ENCODE measurements around the gene MAGI2. TPM values are rescaled to one million over a fixed set of nuclear protein-coding genes. Genes with fewer than 3 reads are reported as not detected.

The MAGI2 gene
- total RNA-seq, 1 experiment from 2014 or later, result 0.25 TPM

DNA sequence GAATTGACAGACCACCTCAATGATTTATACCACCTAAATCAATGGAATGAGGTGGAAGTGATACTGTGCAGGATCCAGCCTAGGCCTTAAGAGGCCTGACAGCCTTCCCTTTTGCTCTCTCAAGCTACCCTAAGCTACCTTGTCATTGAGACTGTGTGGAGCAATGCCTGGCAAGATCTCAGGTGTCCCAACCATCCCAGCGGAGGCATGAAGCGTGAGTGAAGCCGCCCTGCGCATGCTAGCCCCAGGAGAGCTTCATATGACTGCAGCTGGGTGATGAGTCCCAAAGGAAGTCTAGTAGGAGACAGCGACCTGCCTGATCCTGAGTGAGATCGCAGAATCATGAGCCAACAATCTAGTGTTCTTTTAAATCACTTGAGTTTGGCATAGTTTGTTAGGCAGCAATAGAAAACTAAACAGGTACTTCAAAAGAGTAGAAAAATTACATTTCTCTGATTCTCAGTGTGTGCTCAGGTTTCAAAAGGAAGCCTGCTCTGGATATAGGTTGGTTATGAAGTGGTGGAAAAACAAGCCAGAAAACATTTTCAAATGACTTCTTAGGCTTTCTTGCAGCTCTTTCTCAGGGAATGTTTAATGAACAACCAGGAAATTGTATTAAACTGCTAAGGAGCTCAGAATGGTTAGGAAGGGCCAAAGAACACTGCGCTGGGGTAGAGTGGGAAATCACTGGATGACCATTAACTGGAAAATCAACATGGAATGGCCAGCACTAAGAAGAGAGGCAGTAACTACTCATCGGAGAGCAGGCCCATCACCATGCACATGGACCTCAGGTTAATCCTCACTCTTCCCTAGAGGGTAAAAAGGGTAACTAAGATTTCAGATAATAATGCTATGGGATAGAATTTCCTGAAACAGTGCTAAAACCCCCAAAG is 1119.7 kb downstream of the MAGI2 start:
- no peak overlapping the region for H3K4me3 Mint-ChIP-seq (ENCODE audit: unreplicated experiment)
- no peak overlapping the region for H3K4me3 ChIP-seq (ENCODE audit: low read depth, low read length)
- H3K27me3 Mint-ChIP-seq (ENCODE audit: insufficient read depth, unreplicated experiment), result peaks cover 10% of the 10 kb centered on the region
- H3K36me3 Mint-ChIP-seq (ENCODE audit: insufficient read depth, unreplicated experiment), result no peaks in the 10 kb centered on the region
- no peak for DNase-seq
- no peaks in the 10 kb centered on the region for H3K9me3 Mint-ChIP-seq (ENCODE audit: unreplicated experiment)
- H3K9me3 ChIP-seq, result no peaks in the 10 kb centered on the region
- no peaks in the 10 kb centered on the region for H3K4me1 Mint-ChIP-seq (ENCODE audit: low read depth, unreplicated experiment)
- BruUV-seq (replicated peaks), result no TSS peak
- TF ChIP-seq, protein P1, sequence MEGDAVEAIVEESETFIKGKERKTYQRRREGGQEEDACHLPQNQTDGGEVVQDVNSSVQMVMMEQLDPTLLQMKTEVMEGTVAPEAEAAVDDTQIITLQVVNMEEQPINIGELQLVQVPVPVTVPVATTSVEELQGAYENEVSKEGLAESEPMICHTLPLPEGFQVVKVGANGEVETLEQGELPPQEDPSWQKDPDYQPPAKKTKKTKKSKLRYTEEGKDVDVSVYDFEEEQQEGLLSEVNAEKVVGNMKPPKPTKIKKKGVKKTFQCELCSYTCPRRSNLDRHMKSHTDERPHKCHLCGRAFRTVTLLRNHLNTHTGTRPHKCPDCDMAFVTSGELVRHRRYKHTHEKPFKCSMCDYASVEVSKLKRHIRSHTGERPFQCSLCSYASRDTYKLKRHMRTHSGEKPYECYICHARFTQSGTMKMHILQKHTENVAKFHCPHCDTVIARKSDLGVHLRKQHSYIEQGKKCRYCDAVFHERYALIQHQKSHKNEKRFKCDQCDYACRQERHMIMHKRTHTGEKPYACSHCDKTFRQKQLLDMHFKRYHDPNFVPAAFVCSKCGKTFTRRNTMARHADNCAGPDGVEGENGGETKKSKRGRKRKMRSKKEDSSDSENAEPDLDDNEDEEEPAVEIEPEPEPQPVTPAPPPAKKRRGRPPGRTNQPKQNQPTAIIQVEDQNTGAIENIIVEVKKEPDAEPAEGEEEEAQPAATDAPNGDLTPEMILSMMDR (IDR thresholded peaks at IDR 0.05; ENCODE audit: insufficient read depth in 1 of 2, low read depth in 1 of 2, low read length in 1 of 2, severe bottlenecking in 1 of 2, unreplicated experiment in 1 of 2), result no peak
- H3K4me1 ChIP-seq, result no peaks in the 10 kb centered on the region
- H3K27ac Mint-ChIP-seq (ENCODE audit: unreplicated experiment), result no peak overlapping the region
- intact Hi-C loops (cut with micrococcal nuclease; ENCODE audit: unreplicated experiment), result no loop called here
- CTCF ChIA-PET, result no interaction called here
- POLR2A ChIA-PET, result no interaction called here
- no peaks in the 10 kb centered on the region for H3K27me3 ChIP-seq (replicated peaks; ENCODE audit: control insufficient read depth, insufficient read depth, low read length)
- H3K36me3 ChIP-seq (ENCODE audit: control insufficient read depth, insufficient read depth, low read length), result no peaks in the 10 kb centered on the region

- no peaks in the 10 kb centered on the region for H3K9me3 ChIP-seq
- H3K27me3 Mint-ChIP-seq (ENCODE audit: insufficient read depth, unreplicated experiment), result no peaks in the 10 kb centered on the region
- H3K4me3 ChIP-seq (ENCODE audit: low read depth, low read length), result no peak overlapping the region
- no peaks in the 10 kb centered on the region for H3K36me3 Mint-ChIP-seq (ENCODE audit: insufficient read depth, unreplicated experiment)
- no peak for DNase-seq
- H3K27ac Mint-ChIP-seq (ENCODE audit: unreplicated experiment), result no peak overlapping the region
- POLR2A ChIA-PET, result no interaction called here
- no peaks in the 10 kb centered on the region for H3K9me3 Mint-ChIP-seq (ENCODE audit: unreplicated experiment)
- no peak overlapping the region for H3K4me3 Mint-ChIP-seq (ENCODE audit: unreplicated experiment)
- no peaks in the 10 kb centered on the region for H3K36me3 ChIP-seq (ENCODE audit: control insufficient read depth, insufficient read depth, low read length)
- CTCF ChIA-PET, result no interaction called here
- intact Hi-C loops (cut with micrococcal nuclease; ENCODE audit: unreplicated experiment), result no loop called here
- BruUV-seq (replicated peaks), result no TSS peak
- H3K4me1 Mint-ChIP-seq (ENCODE audit: low read depth, unreplicated experiment), result no peaks in the 10 kb centered on the region
- no peaks in the 10 kb centered on the region for H3K4me1 ChIP-seq
- TF ChIP-seq, protein P1 (IDR thresholded peaks at IDR 0.05; ENCODE audit: insufficient read depth in 1 of 2, low read depth in 1 of 2, low read length in 1 of 2, severe bottlenecking in 1 of 2, unreplicated experiment in 1 of 2), result no peak
- no peaks in the 10 kb centered on the region for H3K27me3 ChIP-seq (replicated peaks; ENCODE audit: control insufficient read depth, insufficient read depth, low read length)
These were observed 1124.3 kb downstream of the MAGI2 start for GRCh38 chr7:78329001-78329655.

GRCh38 chr7:78327718-78328117 is 1125.7 kb downstream of the MAGI2 start:
- H3K4me1 Mint-ChIP-seq (ENCODE audit: low read depth, unreplicated experiment), result no peaks in the 10 kb centered on the region
- intact Hi-C loops (cut with micrococcal nuclease; ENCODE audit: unreplicated experiment), result no loop called here
- H3K27me3 Mint-ChIP-seq (ENCODE audit: insufficient read depth, unreplicated experiment), result no peaks in the 10 kb centered on the region
- no peak overlapping the region for H3K4me3 Mint-ChIP-seq (ENCODE audit: unreplicated experiment)
- Histone ChIP-seq H3K36me3 (ENCODE audit: control insufficient read depth, insufficient read depth, low read length) (no peaks in the 10 kb centered on the region), H3K9me3 (no peaks in the 10 kb centered on the region), H3K4me3 (ENCODE audit: low read depth, low read length) (no peak overlapping the region), H3K27me3 (replicated peaks; ENCODE audit: control insufficient read depth, insufficient read depth, low read length) (no peaks in the 10 kb centered on the region), H3K4me1 (no peaks in the 10 kb centered on the region)
- no peaks in the 10 kb centered on the region for H3K36me3 Mint-ChIP-seq (ENCODE audit: insufficient read depth, unreplicated experiment)
- POLR2A ChIA-PET, result no interaction called here
- no peak overlapping the region for H3K27ac Mint-ChIP-seq (ENCODE audit: unreplicated experiment)
- CTCF ChIA-PET, result no interaction called here
- no TSS peak for BruUV-seq (replicated peaks)
- TF ChIP-seq, protein P1 (IDR thresholded peaks at IDR 0.05; ENCODE audit: insufficient read depth in 1 of 2, low read depth in 1 of 2, low read length in 1 of 2, severe bottlenecking in 1 of 2, unreplicated experiment in 1 of 2), result no peak
- H3K9me3 Mint-ChIP-seq (ENCODE audit: unreplicated experiment), result no peaks in the 10 kb centered on the region
- no peak for DNase-seq
